Umbilical cord (tissue), 2 donors: ENCODE results near the gene ARID1B. TPM values are rescaled to one million over a fixed set of nuclear protein-coding genes. Genes with fewer than 3 reads are reported as not detected.
"Not testable (repeated sequence)": the region's sequence is repeated elsewhere in the genome, so short reads cannot be mapped to it uniquely, and the experiment has no call there.

Experiments
- DNase-seq: peaks from one replicate; pipeline ENCODE4 v3.0.0-alpha.2; 2015; ENCODE audit warnings: low spot score
- total RNA-seq: library from RNA; depleted of rRNA; stranded (reverse); fragments of >200 nt; gene quantifications from one replicate; pipeline ENCODE4 v1.2.3, GENCODE V29; 2014; ENCODE audit warnings: low replicate concordance; ENCODE audit not compliant: insufficient read depth

Gene ARID1B
- total RNA-seq, 1 donor from 2014 or later = 102 TPM

GRCh38 chr6:156933201-156934068 lies 156.3 kb downstream of the ARID1B start:
- DNase-seq = peak; percentile 22

DNA sequence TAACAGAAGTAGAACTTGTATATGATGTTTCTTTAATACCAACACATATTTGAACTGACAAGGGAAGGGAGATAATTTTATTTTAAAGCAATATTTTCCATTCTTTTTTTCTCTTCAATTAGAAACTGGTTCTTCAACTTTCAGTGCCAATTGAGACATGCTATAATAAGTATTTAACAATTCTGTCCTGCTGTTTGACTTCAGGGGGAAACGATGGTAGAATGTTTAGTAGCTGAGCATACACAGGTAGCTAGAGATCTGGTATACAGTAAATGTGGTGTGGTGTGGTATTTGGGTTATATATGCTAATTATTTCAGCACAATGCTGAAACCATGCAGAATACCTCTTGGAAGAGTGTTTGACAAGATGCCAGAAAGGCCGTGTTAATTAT lies 156.9 kb downstream of the ARID1B start:
- DNase-seq = peak; percentile 25

- DNase-seq = no peak
These were observed 157.8 kb downstream of the ARID1B start for GRCh38 chr6:156935000-156935399.

GRCh38 chr6:156938143-156938542 lies 161.0 kb downstream of the ARID1B start:
- DNase-seq = no peak

DNA sequence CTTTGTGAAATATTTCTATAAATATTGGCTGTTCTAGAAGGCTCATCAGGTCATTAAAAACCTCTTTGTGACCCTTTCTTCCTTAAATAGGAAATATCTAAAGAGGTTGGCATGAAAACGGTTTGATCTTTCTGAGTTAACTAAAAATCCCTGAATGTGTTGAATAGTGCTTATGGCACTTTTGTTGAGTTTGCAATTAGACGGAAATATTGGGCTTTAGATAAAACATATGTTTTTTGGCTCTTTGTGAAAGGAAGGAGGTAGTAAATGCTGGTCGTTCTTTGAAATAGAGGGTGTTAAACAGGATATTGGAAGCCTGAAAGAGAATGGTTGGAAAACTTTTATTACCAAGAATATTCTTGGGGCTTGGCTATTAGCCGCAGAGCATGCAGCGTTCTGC lies 163.0 kb downstream of the ARID1B start:
- DNase-seq = peak; percentile 17

GRCh38 chr6:156942266-156942665 lies 165.1 kb downstream of the ARID1B start:
- no peak for DNase-seq

DNA sequence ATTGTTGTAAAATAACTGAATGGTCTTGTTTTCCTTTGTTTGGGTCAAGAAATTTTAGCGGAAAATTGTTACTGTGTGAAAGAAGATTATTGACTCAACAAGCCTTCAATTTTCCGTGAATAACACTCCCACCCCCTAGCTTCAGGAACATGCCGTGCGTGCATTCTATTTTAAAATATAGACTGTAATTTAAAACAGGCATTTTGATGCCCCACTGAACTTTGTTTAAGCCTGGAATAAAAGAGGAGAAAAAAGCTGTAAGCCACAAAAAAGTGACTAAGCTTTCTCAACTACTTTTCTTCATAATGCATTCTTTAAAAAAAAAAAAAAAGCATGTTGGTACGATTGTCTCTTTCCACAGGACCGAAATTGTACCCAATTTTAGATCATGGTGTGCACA lies 166.0 kb downstream of the ARID1B start:
- DNase-seq = no peak

GRCh38 chr6:156943816-156944215 lies 166.6 kb downstream of the ARID1B start:
- DNase-seq = no peak

GRCh38 chr6:156944412-156944811 lies 167.2 kb downstream of the ARID1B start:
- DNase-seq = no peak

- DNase-seq = not testable (repeated sequence)
These were observed 168.6 kb downstream of the ARID1B start for GRCh38 chr6:156945789-156946172.

DNA sequence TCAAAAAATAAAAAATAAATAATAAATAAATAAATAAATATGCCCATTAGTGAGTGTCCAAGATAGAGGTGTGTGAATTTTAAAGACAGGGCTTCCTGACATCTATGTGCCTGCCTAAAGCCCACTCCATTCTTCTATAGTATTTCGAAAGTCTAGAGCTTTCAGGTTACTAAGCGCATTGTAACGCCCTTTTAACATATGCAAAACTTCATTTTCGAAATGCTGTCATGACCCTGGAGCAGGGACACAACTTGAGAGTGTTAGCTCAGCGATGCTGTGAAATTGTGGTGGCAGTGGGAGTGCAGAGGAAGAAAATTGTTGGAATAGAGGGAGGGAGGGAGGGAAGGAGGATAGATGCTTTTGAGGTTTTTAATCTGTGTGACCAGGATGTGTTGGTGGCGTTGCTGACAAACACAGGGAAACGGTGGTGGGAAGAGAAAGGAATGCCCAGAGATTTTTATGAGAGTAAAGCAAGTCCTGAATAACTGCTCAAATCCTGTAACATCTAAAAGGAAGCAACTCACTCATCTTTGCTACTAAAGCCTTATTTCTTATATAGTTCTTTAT lies 169.3 kb downstream of the ARID1B start:
- DNase-seq = no peak

- DNase-seq = no peak
These were observed 171.1 kb downstream of the ARID1B start for GRCh38 chr6:156948277-156948676.

- DNase-seq = no peak
These were observed 171.6 kb downstream of the ARID1B start for GRCh38 chr6:156948807-156949206.

GRCh38 chr6:156949376-156949775 lies 172.2 kb downstream of the ARID1B start:
- DNase-seq = peak; percentile 45

GRCh38 chr6:156950084-156950483 lies 172.9 kb downstream of the ARID1B start:
- DNase-seq = no peak

DNA sequence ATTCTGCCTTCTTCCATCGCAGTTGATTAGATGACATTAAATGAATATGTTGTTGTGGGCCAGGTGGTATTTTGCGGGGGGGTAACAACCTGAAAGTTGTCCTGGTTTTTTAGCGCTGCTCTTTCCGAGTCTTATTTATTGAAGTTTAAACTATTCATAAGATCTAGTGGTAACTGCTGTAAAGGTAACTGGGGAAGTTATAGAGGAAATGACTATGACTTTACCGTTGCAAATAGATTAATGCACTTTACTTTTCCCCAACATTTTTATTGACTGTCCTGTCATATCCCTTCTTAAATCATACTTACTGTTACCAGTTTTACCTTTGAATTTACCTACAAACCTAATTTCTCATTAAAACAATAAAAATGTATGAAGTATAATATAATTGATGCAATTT lies 173.4 kb downstream of the ARID1B start:
- no peak for DNase-seq

GRCh38 chr6:156952401-156952800 lies 175.2 kb downstream of the ARID1B start:
- DNase-seq = no peak

GRCh38 chr6:156953127-156953478 lies 175.9 kb downstream of the ARID1B start:
- DNase-seq = no peak

DNA sequence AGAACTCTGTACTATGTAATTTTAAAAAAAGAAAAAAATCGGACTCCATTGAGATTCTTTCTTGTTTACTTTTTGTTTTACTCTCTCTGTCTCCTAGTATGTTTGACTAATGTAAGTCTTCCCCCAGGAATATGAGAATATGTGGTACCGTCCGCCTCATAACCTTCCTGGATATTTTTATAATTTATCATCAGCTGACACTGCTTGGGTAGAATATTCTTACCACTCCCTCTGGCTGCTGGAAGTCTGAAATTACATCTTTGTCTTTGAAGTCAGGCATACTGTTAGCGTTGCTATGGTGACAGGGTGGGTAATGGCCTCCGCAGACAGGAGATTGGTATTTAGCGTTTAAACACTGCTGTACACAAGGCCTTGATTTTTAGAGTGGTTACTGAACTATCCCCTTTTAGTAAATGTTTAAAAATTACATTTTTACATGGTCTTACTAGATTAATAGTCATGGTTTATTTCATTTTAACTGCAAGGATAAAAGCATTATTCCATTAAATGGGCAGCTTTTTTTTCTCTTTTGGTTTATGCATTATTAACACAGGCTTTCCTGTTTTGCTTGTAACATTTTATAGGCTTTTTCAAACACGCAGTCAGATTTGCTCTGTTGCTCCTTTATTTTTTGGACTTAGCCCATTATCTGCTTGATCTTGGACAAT lies 176.4 kb downstream of the ARID1B start:
- DNase-seq = peak; percentile 98

- DNase-seq = peak; percentile 39
These were observed 177.0 kb downstream of the ARID1B start for GRCh38 chr6:156954191-156954590.

DNA sequence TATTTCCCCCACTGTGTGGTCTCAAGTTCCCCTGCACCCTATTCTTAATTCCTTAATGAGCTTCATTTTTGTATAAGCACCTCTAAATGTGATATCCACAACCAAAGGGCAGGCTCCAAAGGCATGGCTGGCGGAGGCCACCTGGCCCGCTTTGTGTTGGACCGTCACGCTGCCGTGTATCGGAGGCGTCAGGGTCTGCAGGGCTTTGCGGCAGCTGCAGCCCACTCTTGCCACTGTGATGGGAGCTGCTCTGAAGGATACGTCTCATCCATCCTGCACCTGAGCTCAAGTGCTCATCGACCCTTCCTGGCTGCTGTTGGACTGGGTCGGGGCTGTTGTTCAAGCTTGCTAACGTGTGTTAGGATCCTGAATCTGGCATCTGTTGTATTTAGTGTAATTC lies 177.6 kb downstream of the ARID1B start:
- no peak for DNase-seq

DNA sequence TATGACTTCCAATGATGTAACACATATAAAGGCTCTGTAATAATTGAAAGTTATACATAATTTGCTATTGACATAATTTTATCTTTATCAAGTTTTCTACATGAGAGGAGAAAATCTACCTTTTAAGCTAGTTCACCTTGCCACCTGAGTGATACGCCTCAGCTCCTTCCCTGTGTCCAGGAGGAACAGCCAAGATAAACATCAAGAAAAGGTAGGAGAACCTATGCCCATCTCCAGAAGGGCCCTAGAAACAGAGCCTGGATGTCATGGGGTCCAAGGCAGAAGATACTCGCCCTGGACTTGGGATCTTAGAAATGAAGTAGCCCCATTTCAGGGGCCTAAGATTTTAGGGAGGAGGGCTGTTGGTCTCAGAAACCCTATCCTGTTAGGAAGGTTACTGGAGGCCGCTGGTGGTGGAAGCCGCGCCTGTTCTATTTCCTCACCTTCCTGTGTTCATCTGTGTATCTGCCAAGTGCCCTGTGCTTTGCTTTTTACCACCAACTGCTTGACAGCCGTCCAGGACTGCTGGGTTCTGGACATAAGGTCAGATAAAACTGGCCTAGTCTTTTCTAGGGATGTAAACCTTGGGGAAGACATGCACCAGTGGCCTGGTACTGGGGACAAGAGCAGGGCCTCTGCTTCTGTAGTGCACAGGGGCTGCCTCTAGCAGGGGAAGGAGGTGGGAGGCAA lies 178.5 kb downstream of the ARID1B start:
- DNase-seq = no peak
